HFF-Myc (cell line): Measurements from ENCODE around the gene ARFIP1.
A peak's percentile ranks its signal among the peaks of the same experiment; 100 is the strongest.

Experiments used
- DNase-seq: peaks from one replicate; pipeline ENCODE4 v3.0.0-alpha.2; 2011; ENCODE audit warnings: low read depth; ENCODE audit errors: extremely low read depth
- H3K4me3 ChIP-seq: replicated peaks from 2 replicates; pipeline ENCODE4 v1.5.1; 2011; ENCODE audit warnings: low read depth, mild to moderate bottlenecking, control low read depth, low read length
- CTCF ChIP-seq: IDR thresholded peaks from 2 replicates; pipeline ENCODE4 v1.5.1; 2012; ENCODE audit warnings: mild to moderate bottlenecking, low read depth, low read length, control low read depth; ENCODE audit errors: missing control alignments

Gene ARFIP1

GRCh38 chr4:152929888-152930287 lies 150.1 kb downstream of the ARFIP1 start:
- DNase-seq = no peak
- no peak overlapping the region for H3K4me3 ChIP-seq
- no peak for TF ChIP-seq CTCF

GRCh38 chr4:152935143-152935542 lies 155.4 kb downstream of the ARFIP1 start:
- TF ChIP-seq CTCF = no peak
- no peak overlapping the region for H3K4me3 ChIP-seq
- DNase-seq = no peak

GRCh38 chr4:152935631-152936445 lies 156.1 kb downstream of the ARFIP1 start, which contains the start of gene FHDC1:
TSS of gene FHDC1 (plus strand) at chr4:152936323. CDS start at chr4:152943058, 6,735 bp downstream.
- no peak for TF ChIP-seq CTCF
- DNase-seq = no peak
- peak within 1 kb of the TSS; percentile 47 for H3K4me3 ChIP-seq

GRCh38 chr4:152936446-152937335 lies 156.9 kb downstream of the ARFIP1 start:
- TF ChIP-seq CTCF = no peak
- H3K4me3 ChIP-seq = peak overlapping the region; percentile 47
- no peak for DNase-seq

- peak overlapping the region; percentile 47 for H3K4me3 ChIP-seq
- TF ChIP-seq CTCF = no peak
- no peak for DNase-seq
Measured at GRCh38 chr4:152937336-152938236, 157.8 kb downstream of the ARFIP1 start.

GRCh38 chr4:152938237-152938947 lies 158.6 kb downstream of the ARFIP1 start:
- TF ChIP-seq CTCF = no peak
- H3K4me3 ChIP-seq = peak overlapping the region; percentile 47
- DNase-seq = no peak
